Parathyroid adenoma (tissue), 2 donors: ENCODE results near the gene SIX5.
"Not testable (repeated sequence)": the region's sequence is repeated elsewhere in the genome, so short reads cannot be mapped to it uniquely, and the experiment has no call there.

ENCODE experiments used
- H2AFZ ChIP-seq: fragments of 300-600 bp; sonication (generic); one replicate; pipeline ENCODE4 v1.7.0; 2017; ENCODE audit warnings: antibody characterized with exemption, mild to moderate bottlenecking
- H3K27ac ChIP-seq: fragments of 300-600 bp; sonication (generic); one replicate; pipeline ENCODE4 v1.7.0; 2017
- H3K27me3 ChIP-seq: fragments of 300-600 bp; sonication (generic); one replicate; pipeline ENCODE4 v1.7.0; 2017; ENCODE audit warnings: low read length; ENCODE audit not compliant: control insufficient read depth, insufficient read depth
- H3K36me3 ChIP-seq: fragments of 300-600 bp; sonication (generic); one replicate; pipeline ENCODE4 v1.7.0; 2017; ENCODE audit warnings: low read length; ENCODE audit not compliant: control insufficient read depth, insufficient read depth
- H3K4me1 ChIP-seq: fragments of 300-600 bp; sonication (generic); one replicate; pipeline ENCODE4 v1.7.0; 2017; ENCODE audit warnings: control low read depth
- H3K4me2 ChIP-seq: fragments of 300-600 bp; sonication (generic); one replicate; pipeline ENCODE4 v1.7.0; 2017; ENCODE audit warnings: low read length
- H3K4me3 ChIP-seq: fragments of 300-600 bp; sonication (generic); one replicate; pipeline ENCODE4 v1.7.0; 2017; ENCODE audit warnings: low read depth, low read length
- H3K79me2 ChIP-seq: fragments of 300-600 bp; sonication (generic); one replicate; pipeline ENCODE4 v1.7.0; 2017; ENCODE audit warnings: control low read depth
- H3K9ac ChIP-seq: fragments of 300-600 bp; sonication (generic); one replicate; pipeline ENCODE4 v1.7.0; 2017; ENCODE audit warnings: mild to moderate bottlenecking
- H3K9me3 ChIP-seq: fragments of 300-600 bp; sonication (generic); one replicate; pipeline ENCODE4 v1.7.0; 2017; ENCODE audit warnings: low read length; ENCODE audit not compliant: control insufficient read depth
- CTCF ChIP-seq: fragments of 300-600 bp; sonication (generic); IDR thresholded peaks from one replicate; pipeline ENCODE4 v1.7.0; 2017; ENCODE audit warnings: antibody characterized with exemption, mild to moderate bottlenecking
- donor health status: primary hyperparathyroidism.

Gene SIX5

GRCh38 chr19:45801603-45802175, 32.6 kb upstream of the SIX5 start:
- no peak overlapping the region for H3K4me3 ChIP-seq
- no peak overlapping the region for H3K4me2 ChIP-seq
- no peak overlapping the region for H3K27ac ChIP-seq
- peaks cover 3% of the 10 kb centered on the region for H3K4me1 ChIP-seq
- H3K79me2 ChIP-seq: no peaks in the 10 kb centered on the region
- TF ChIP-seq CTCF: no peak
- no peak overlapping the region for H2AFZ ChIP-seq
- H3K9ac ChIP-seq: no peak overlapping the region
- H3K27me3 ChIP-seq: no peaks in the 10 kb centered on the region
- no peaks in the 10 kb centered on the region for H3K36me3 ChIP-seq
- no peaks in the 10 kb centered on the region for H3K9me3 ChIP-seq

GRCh38 chr19:45800070-45800553, 31.1 kb upstream of the SIX5 start:
- Histone ChIP-seq H3K27me3 (no peaks in the 10 kb centered on the region), H3K79me2 (no peaks in the 10 kb centered on the region), H3K4me2 (no peak overlapping the region), H3K4me1 (peaks cover 3% of the 10 kb centered on the region), H3K9me3 (no peaks in the 10 kb centered on the region), H3K9ac (no peak overlapping the region), H2AFZ (no peak overlapping the region), H3K4me3 (no peak overlapping the region), H3K27ac (no peak overlapping the region), H3K36me3 (no peaks in the 10 kb centered on the region)
- no peak for TF ChIP-seq CTCF

- not testable (repeated sequence) for H3K27ac ChIP-seq, H3K36me3 ChIP-seq, H3K4me3 ChIP-seq, H2AFZ ChIP-seq, H3K27me3 ChIP-seq, H3K9me3 ChIP-seq, H3K9ac ChIP-seq, H3K79me2 ChIP-seq, H3K4me2 ChIP-seq, H3K4me1 ChIP-seq
Measured at GRCh38 chr19:45799541-45799940, 30.5 kb upstream of the SIX5 start.

- H3K9me3 ChIP-seq: no peaks in the 10 kb centered on the region
- H3K9ac ChIP-seq: no peak overlapping the region
- H3K4me1 ChIP-seq: peaks cover 3% of the 10 kb centered on the region
- no peak overlapping the region for H3K27ac ChIP-seq
- H3K79me2 ChIP-seq: no peaks in the 10 kb centered on the region
- no peaks in the 10 kb centered on the region for H3K36me3 ChIP-seq
- H2AFZ ChIP-seq: peak overlapping the region; percentile 62
- peak; percentile 90 for TF ChIP-seq CTCF
- no peaks in the 10 kb centered on the region for H3K27me3 ChIP-seq
- H3K4me3 ChIP-seq: no peak overlapping the region
- no peak overlapping the region for H3K4me2 ChIP-seq
Measured at GRCh38 chr19:45798995-45799517, 30.0 kb upstream of the SIX5 start.

GRCh38 chr19:45794627-45795026, 25.6 kb upstream of the SIX5 start:
- H3K36me3 ChIP-seq: no peaks in the 10 kb centered on the region
- H3K9ac ChIP-seq: no peak overlapping the region

More at GRCh38 chr19:45794627-45795026, 25.6 kb upstream of the SIX5 start:
- Histone ChIP-seq H3K27ac (no peak overlapping the region), H3K4me1 (peaks cover 10% of the 10 kb centered on the region), H3K27me3 (no peaks in the 10 kb centered on the region), H3K79me2 (peaks cover 3% of the 10 kb centered on the region), H3K4me3 (no peak overlapping the region), H3K9me3 (no peaks in the 10 kb centered on the region), H2AFZ (no peak overlapping the region), H3K4me2 (no peak overlapping the region)
- TF ChIP-seq CTCF: no peak
